Spleen (tissue), 7 donors: ENCODE results near the gene DHDDS.

ENCODE experiments used
- POLR2AphosphoS5 ChIP-seq, 3 donors: sonication (generic); formaldehyde crosslinking; IDR thresholded peaks; one replicate each; pipeline ENCODE4 v1.5.1; 2017; ENCODE audit warnings: antibody characterized with exemption in 3 of 3
- TF ChIP-seq, protein P1 (sequence below), 11 experiments: fragments of 200-600 bp in 7 of 11; fragments of 450-650 bp in 4 of 11; sonication (generic) in 4 of 11; IDR thresholded peaks in 8 of 11; conservative IDR thresholded peaks in 3 of 11; 1 replicate in 7 of 11; 2 replicates in 4 of 11; pipeline versions ENCODE4 v1.4.0 to v1.8.0; 2016 to 2021; ENCODE audit warnings: antibody characterized with exemption in 11 of 11, inconsistent platforms in 4 of 11, mild to moderate bottlenecking in 1 of 11
- donor health status: DM: no; HTN: no; CAD: no; lungs with moderate emphysema.
- donor health status: DM: no; HTN: no; CAD: no.
- donor health status: DM: no; HTN: no; CAD: no.

GRCh38 chr1:26418865-26419349 is 13.2 kb upstream of the DHDDS start:
- TF ChIP-seq, protein P1, sequence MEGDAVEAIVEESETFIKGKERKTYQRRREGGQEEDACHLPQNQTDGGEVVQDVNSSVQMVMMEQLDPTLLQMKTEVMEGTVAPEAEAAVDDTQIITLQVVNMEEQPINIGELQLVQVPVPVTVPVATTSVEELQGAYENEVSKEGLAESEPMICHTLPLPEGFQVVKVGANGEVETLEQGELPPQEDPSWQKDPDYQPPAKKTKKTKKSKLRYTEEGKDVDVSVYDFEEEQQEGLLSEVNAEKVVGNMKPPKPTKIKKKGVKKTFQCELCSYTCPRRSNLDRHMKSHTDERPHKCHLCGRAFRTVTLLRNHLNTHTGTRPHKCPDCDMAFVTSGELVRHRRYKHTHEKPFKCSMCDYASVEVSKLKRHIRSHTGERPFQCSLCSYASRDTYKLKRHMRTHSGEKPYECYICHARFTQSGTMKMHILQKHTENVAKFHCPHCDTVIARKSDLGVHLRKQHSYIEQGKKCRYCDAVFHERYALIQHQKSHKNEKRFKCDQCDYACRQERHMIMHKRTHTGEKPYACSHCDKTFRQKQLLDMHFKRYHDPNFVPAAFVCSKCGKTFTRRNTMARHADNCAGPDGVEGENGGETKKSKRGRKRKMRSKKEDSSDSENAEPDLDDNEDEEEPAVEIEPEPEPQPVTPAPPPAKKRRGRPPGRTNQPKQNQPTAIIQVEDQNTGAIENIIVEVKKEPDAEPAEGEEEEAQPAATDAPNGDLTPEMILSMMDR (IDR thresholded peaks at IDR 0.05 in 8 of 11, conservative IDR thresholded peaks at IDR 0.05 in 3 of 11), result no peak
- no peak for TF ChIP-seq POLR2AphosphoS5 (IDR thresholded peaks at IDR 0.05)
